NT2/D1 (cell line): ENCODE measurements around the gene KPNA2.

ENCODE experiments used
- YY1 ChIP-seq: IDR thresholded peaks from 2 replicates; pipeline ENCODE4 v1.6.1; 2011; ENCODE audit not compliant: insufficient read length, insufficient read depth
- ZNF274 ChIP-seq: IDR thresholded peaks from 2 replicates; pipeline ENCODE4 v1.6.1; 2011; ENCODE audit warnings: mild to moderate bottlenecking, low read depth, low read length

- TF ChIP-seq ZNF274 (no peak), YY1 (no peak)
Observed at GRCh38 chr17:68061512-68062313, 26.2 kb downstream of the KPNA2 start.
